ENCODE results near the gene OAS3. TPM values are rescaled to one million over a fixed set of nuclear protein-coding genes. Genes with fewer than 3 reads are reported as not detected.
"Not testable (repeated sequence)": the region's sequence is repeated elsewhere in the genome, so short reads cannot be mapped to it uniquely, and the experiment has no call there.

Gene OAS3
- total RNA-seq, 1 donor = 17.7 TPM

DNA sequence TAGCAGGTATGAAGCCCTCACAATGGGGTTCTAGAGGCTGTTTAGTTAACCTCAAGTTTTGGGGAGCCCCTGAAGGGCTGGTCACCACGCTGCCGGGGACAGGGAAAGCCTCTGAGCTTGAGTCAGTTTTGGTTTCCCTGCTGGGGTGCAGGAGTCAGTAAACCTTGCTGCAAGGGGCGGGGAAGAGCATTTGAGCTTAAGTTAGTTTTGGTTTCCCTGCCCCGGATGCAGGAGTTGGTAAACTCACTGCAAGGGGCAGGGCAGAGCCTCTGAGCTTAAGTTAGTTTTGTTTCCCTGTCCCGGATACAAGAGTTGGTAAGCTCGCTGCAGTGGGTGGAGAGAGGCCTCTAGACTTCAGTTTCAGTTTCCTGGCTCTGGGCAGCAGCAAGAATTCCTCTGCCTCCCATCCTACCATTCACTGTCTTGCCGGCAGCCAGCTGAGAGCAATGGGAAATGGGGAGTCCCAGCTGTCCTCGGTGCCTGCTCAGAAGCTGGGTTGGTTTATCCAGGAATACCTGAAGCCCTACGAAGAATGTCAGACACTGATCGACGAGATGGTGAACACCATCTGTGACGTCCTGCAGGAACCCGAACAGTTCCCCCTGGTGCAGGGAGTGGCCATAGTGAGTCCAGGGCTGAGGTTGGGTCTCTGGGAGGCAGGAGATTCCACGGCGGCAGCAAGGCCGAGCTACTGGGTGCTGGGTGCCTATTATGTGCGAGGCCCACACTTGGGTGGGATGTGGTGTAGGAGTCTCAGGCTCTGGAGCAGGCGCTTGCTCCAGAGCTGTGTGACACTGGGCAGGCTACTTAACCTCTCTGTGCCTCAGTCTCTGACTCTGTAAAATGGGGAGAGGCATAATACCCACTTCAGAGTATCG lies 40.1 kb downstream of the OAS3 start, which contains the start of gene OAS2:
TSS of gene OAS2 (plus strand) at position 357 of the 878 bp plus-strand sequence. CDS start at position 447, 90 bp downstream.
- peaks cover 42% of the 10 kb centered on the region for H3K4me1 ChIP-seq (ENCODE audit: insufficient read depth, low read length)
- H3K27me3 ChIP-seq (ENCODE audit: insufficient read depth, low read length) = no peaks in the 10 kb centered on the region
- H3K9me3 ChIP-seq (ENCODE audit: low read depth, low read length) = peaks cover 8% of the 10 kb centered on the region
- peak within 1 kb of the TSS; percentile 84 for H3K4me3 ChIP-seq (ENCODE audit: low read length)

DNA sequence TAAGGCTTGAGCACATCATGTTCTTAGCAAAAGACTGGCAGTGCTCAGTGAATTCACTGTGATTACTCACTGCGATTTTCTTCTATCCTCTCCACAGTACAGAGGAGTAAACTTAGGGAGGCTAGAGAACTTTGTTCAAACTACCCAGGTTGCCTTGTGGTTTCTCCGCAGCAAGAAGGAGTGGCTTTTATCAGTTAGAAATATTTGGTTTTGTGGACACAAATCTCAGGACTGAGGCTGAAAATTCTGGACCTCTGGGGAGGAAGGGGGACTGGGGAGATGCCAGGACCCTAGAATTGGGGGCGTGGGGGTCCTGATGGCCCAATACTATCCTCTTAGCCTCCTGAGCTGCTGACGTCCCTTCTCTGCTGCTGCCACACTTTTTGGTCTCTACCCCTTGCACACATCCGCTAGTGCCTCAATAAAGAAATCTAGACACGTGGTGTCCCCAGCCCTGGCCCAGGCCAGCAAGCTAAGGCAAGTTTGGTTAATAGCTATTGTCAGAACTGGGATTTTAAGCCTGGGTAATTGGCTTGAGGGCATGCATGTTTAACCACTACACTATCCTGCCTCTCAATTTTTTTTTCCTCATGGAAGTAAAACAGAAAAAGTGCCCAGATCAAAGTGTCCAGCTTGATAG lies 40.9 kb downstream of the OAS3 start:
- H3K9me3 ChIP-seq (ENCODE audit: low read depth, low read length) = peaks cover 8% of the 10 kb centered on the region
- H3K4me1 ChIP-seq (ENCODE audit: insufficient read depth, low read length) = peaks cover 38% of the 10 kb centered on the region
- H3K27me3 ChIP-seq (ENCODE audit: insufficient read depth, low read length) = no peaks in the 10 kb centered on the region
- peak overlapping the region; percentile 84 for H3K4me3 ChIP-seq (ENCODE audit: low read length)

DNA sequence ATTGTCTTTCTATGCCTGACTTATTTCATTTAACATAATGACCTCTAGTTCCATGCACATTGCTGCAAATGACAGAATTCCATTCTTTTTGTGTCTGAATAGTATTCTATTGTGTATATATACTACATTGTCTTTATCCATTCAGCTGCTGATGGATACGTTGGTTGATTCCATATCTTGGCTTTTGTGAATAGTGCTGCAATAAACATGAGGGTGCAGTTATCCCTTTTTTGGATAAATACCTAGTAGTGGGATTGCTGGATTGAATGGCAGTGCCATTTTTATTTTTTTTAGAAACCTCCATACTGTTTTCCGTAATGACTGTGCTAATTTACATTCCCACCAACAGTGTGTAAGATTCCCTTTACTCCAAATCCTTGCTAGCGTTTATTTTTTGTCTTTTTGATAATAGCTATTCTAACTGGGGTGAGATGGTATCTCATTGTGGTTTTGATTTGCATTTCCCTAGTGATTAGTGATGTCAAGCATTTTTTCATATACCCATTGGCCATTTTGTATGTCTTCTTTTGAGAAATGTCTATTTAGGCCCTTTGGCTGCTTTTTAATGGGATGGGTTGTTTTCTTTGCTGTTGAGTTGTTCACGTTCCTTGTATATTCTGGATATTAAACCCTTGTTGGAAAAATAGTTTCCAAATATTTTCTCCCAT lies 42.4 kb downstream of the OAS3 start:
- H3K4me1 ChIP-seq (ENCODE audit: insufficient read depth, low read length) = peaks cover 38% of the 10 kb centered on the region
- peak overlapping the region; percentile 84 for H3K4me3 ChIP-seq (ENCODE audit: low read length)
- H3K9me3 ChIP-seq (ENCODE audit: low read depth, low read length) = peaks cover 17% of the 10 kb centered on the region
- H3K27me3 ChIP-seq (ENCODE audit: insufficient read depth, low read length) = no peaks in the 10 kb centered on the region

DNA sequence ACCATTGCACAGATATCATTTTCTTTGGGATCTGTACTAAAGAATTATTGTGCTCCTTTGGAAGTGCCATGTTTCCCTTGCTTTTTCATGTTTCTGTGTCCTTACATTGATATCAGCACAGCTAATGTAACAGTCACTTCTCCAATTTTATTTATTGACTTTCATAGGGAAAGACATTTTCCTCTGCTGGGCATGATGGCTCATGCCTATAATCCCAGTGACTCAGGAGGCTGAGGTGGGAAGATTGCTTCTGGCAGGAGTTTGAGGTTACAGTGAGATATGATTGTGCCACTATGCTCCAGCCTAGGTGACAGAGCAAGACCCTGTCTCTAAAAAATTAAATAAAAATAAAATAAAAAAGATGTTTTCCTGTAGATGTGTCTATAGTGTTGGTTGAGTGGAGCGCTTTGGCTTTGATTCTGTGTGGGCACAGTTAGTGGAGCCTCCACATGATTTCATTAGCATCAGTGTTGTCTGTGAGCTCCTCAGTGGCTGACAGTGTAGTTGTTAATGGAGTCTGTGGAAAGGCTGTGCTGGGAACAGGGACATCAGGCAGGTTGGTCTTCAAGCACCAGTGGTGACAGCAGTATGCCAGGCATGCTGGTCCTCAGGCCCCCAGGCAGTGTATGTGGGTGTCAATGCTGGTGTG lies 47.5 kb downstream of the OAS3 start:
- peaks cover 17% of the 10 kb centered on the region for H3K9me3 ChIP-seq (ENCODE audit: low read depth, low read length)
- H3K4me1 ChIP-seq (ENCODE audit: insufficient read depth, low read length) = peaks cover 24% of the 10 kb centered on the region
- H3K27me3 ChIP-seq (ENCODE audit: insufficient read depth, low read length) = no peaks in the 10 kb centered on the region
- H3K4me3 ChIP-seq (ENCODE audit: low read length) = no peak overlapping the region

DNA sequence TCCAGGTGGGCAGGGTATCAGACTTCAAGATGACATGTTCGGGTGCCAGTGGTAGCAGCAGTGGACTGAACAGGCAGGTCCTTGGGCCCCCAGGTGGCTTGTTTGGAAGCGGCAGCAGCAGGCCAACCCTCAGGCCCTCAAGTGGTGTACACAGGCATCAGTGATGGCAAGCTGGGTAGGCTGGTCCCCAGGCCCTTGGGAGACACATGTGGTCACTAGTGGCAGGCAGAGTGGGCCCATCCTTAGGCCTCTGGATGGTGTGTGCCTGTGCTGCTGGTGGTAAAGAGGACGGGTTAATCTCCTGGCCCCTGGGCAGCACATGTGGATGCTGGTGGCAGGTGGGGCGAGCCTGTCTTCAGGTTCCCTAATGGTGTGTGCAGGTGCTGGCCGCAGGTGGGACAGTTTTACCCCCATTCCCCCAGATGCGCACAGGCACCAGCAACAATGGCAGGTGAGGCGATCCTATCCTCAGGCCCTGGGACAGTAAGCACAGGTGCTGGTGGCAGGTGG lies 48.1 kb downstream of the OAS3 start:
- Histone ChIP-seq H3K9me3 (ENCODE audit: low read depth, low read length) (peaks cover 17% of the 10 kb centered on the region), H3K4me1 (ENCODE audit: insufficient read depth, low read length) (peaks cover 20% of the 10 kb centered on the region)

DNA sequence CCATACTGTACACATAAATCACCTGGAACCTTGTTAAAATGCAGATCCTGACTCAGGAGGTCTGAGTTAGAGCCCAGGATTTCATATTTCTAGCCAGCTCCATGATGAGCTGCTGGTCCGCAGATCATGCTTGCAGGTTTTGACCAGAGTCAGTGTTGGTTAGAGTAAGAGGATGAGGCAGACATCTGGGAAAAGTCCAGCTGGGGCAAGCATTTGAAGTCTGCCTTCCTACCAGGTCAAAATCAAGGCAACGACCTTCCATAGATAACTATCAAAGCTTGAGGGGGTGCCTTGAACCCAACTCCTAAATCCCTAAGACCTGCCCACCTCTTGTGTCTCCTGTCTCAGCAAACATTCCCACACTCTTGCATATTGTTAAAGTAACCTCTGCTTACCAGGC lies 49.3 kb downstream of the OAS3 start:
- Histone ChIP-seq H3K9me3 (ENCODE audit: low read depth, low read length) (peaks cover 11% of the 10 kb centered on the region), H3K27me3 (ENCODE audit: insufficient read depth, low read length) (no peaks in the 10 kb centered on the region), H3K4me3 (ENCODE audit: low read length) (no peak overlapping the region), H3K4me1 (ENCODE audit: insufficient read depth, low read length) (peaks cover 18% of the 10 kb centered on the region)

More for the DNA sequence above, 48.1 kb downstream of the OAS3 start:
- no peak overlapping the region for H3K4me3 ChIP-seq (ENCODE audit: low read length)
- H3K27me3 ChIP-seq (ENCODE audit: insufficient read depth, low read length) = no peaks in the 10 kb centered on the region

DNA sequence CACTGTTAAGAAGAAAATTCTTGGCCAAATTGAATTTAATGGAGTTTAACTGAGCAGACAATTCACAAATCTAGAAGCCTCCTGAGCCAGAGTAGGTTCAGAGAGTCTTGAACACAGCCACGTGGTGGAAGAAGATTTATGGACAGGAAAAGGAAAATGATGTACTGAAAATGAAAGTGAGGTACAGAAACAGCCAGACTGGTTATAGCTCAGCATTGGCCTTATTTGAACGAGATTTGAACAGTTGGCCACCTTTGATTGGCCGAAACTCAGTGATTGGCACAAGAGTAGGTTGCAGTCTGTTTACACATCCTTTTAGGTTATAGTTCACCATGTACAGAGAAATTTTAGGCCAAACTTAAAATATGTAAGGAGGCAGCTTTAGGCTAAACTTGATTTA lies 50.0 kb downstream of the OAS3 start:
- peaks cover 10% of the 10 kb centered on the region for H3K9me3 ChIP-seq (ENCODE audit: low read depth, low read length)
- peaks cover 18% of the 10 kb centered on the region for H3K4me1 ChIP-seq (ENCODE audit: insufficient read depth, low read length)
- H3K27me3 ChIP-seq (ENCODE audit: insufficient read depth, low read length) = no peaks in the 10 kb centered on the region
- H3K4me3 ChIP-seq (ENCODE audit: low read length) = no peak overlapping the region

DNA sequence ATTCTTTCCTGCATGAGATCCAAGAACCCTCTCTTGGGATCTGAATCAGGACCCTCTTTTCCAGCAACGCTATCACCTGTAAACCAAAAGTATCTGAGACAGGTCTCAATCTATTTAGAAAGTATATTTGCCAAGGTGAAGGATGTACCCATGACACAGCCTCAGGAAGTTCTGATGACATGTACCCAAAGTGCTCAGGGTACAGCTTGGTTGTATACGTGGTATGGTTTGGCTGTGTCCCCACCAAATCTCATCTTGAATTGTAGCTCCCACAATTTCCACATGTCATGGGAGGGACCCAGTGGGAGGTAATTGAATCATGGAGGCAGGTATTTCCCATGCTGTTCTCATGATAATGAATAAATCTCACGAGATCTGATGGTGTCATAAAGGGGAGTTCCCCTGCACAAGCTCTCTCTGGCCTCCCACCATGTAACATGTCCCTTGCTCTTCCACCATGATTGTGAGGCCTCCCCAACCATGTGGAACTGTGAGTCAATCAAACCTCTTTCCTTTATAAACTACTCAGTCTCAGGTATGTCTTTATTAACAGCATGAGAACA lies 50.6 kb downstream of the OAS3 start:
- not testable (repeated sequence) for H3K4me3 ChIP-seq (ENCODE audit: low read length)
- H3K4me1 ChIP-seq (ENCODE audit: insufficient read depth, low read length) = peaks cover 18% of the 10 kb centered on the region

DNA sequence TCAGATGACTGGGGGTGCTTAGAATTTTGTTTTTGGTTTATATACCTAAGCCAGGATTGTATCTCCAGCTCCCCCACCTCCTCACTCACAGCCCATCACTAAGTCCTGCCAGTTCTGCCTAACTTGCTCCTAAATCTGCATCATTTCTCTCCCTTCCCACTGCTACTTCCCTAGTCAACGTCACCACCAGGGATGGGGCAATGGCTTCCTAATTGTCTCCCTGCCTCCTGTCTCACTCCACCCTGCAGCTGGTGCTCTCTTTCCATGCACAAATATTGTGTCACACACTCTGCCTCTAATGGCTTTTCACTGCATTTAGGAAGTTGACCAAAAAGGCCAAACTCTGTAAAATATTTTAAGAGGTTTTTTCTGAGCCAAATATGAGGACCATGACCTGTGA lies 51.5 kb downstream of the OAS3 start:
- H3K9me3 ChIP-seq (ENCODE audit: low read depth, low read length) = peaks cover 2% of the 10 kb centered on the region
- H3K4me3 ChIP-seq (ENCODE audit: low read length) = no peak overlapping the region
- no peaks in the 10 kb centered on the region for H3K27me3 ChIP-seq (ENCODE audit: insufficient read depth, low read length)
- peaks cover 18% of the 10 kb centered on the region for H3K4me1 ChIP-seq (ENCODE audit: insufficient read depth, low read length)

More for the DNA sequence above, 50.6 kb downstream of the OAS3 start:
- not testable (repeated sequence) for H3K27me3 ChIP-seq (ENCODE audit: insufficient read depth, low read length); H3K9me3 ChIP-seq (ENCODE audit: low read depth, low read length)

DNA sequence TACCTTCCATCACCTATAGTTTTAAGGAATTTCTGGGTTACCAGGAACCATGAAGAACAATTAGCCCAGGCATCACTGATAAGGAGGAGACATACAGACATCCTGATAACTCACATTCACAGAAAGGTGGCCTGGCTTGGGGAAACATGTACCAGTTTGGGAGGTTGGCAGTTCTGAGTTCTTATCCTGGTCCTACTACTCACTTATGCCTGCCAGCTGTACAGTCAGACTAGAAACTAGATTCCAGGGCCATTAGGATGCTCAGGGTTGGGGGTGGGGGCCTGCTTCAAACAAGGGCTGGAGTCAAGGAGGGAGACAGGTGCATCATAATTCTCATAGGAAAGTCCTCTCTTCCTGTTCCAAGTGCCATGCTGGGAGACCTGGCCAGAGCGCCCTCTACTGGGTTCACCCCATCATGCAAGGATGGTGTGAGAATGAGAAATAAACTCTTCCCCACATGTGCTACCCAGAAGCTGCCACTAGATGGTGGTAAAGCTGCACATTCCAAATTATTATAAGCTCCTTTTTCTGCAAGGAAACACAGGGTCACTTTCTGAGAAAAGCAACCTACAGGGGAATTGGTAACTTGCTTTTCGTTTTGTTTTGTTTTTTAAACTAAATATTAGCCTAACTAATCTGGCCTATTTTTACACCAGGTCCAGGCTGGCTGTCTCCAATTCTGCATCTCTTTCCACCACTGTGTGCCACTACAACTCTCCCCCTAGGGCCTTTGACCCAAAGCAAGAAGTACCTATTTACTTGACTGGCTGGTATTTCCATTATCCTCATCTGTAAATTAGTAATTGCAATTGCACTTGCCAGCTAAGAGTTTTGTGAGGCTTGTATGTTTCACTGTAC lies 54.5 kb downstream of the OAS3 start:
- Histone ChIP-seq H3K27me3 (ENCODE audit: insufficient read depth, low read length) (no peaks in the 10 kb centered on the region), H3K4me1 (ENCODE audit: insufficient read depth, low read length) (peaks cover 6% of the 10 kb centered on the region), H3K4me3 (ENCODE audit: low read length) (no peak overlapping the region), H3K9me3 (ENCODE audit: low read depth, low read length) (no peaks in the 10 kb centered on the region)

DNA sequence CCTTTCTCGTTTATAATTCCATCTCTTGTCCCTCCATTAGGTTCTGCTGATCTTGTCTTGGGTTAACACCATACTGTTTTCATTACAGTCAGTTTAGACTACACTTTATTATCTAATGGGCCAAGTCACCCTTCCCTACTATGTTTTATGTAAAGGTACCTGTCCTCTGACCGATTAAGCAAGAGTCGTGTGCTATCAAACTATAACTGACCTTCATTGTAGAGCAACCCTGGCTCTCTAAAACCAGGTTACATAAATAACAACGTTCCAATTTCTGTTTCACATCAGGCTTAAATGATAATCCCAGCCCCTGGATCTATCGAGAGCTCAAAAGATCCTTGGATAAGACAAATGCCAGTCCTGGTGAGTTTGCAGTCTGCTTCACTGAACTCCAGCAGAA lies 56.7 kb downstream of the OAS3 start:
- no peaks in the 10 kb centered on the region for H3K9me3 ChIP-seq (ENCODE audit: low read depth, low read length)
- H3K4me3 ChIP-seq (ENCODE audit: low read length) = no peak overlapping the region
- no peaks in the 10 kb centered on the region for H3K27me3 ChIP-seq (ENCODE audit: insufficient read depth, low read length)
- no peaks in the 10 kb centered on the region for H3K4me1 ChIP-seq (ENCODE audit: insufficient read depth, low read length)

DNA sequence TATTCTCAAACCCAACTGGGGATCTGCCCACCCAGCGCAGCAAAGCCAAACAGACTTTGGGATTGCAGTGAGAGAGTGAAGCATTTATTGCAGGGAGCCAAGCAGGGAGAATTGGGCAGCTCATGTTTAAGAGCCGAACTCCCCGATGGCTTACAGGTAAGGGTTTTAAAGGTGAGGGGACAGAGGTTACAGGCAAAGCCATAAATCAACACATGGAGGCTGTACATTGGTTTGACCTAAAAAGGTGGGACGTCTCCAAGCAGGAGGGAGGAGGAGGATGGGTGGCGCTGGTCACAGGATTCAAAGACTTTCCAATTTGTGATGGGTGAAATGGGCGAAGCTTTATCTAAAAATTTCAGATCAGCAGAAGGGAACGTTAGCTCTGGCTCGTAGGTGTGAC lies 58.2 kb downstream of the OAS3 start:
- no peaks in the 10 kb centered on the region for H3K9me3 ChIP-seq (ENCODE audit: low read depth, low read length)
- H3K4me1 ChIP-seq (ENCODE audit: insufficient read depth, low read length) = no peaks in the 10 kb centered on the region
- no peaks in the 10 kb centered on the region for H3K27me3 ChIP-seq (ENCODE audit: insufficient read depth, low read length)
- H3K4me3 ChIP-seq (ENCODE audit: low read length) = no peak overlapping the region

DNA sequence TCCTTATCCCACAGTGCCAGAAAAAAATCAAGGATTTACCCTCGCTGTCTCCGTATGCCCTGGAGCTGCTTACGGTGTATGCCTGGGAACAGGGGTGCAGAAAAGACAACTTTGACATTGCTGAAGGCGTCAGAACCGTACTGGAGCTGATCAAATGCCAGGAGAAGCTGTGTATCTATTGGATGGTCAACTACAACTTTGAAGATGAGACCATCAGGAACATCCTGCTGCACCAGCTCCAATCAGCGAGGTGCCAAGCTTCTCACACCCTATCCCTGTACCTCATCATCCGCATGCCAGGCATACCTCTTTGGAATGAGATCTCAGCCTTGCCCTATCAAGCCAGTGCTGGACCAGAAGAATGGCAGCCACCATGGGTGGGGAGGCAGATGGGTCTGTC lies 59.2 kb downstream of the OAS3 start:
- Histone ChIP-seq H3K4me1 (ENCODE audit: insufficient read depth, low read length) (no peaks in the 10 kb centered on the region), H3K9me3 (ENCODE audit: low read depth, low read length) (no peaks in the 10 kb centered on the region), H3K4me3 (ENCODE audit: low read length) (no peak overlapping the region), H3K27me3 (ENCODE audit: insufficient read depth, low read length) (no peaks in the 10 kb centered on the region)

Measured in mononuclear cell (primary cell).